ENCODE results near the gene FLII. TPM values are rescaled to one million over a fixed set of nuclear protein-coding genes. Genes with fewer than 3 reads are reported as not detected.
A peak's percentile ranks its signal among the peaks of the same experiment; 100 is the strongest.

FLII gene
- total and polyA plus RNA-seq, 2 of the 8 experiments (the other 6 are each of a cell fraction or from before 2014, with no cell fraction given) = 300 to 549 TPM

DNA sequence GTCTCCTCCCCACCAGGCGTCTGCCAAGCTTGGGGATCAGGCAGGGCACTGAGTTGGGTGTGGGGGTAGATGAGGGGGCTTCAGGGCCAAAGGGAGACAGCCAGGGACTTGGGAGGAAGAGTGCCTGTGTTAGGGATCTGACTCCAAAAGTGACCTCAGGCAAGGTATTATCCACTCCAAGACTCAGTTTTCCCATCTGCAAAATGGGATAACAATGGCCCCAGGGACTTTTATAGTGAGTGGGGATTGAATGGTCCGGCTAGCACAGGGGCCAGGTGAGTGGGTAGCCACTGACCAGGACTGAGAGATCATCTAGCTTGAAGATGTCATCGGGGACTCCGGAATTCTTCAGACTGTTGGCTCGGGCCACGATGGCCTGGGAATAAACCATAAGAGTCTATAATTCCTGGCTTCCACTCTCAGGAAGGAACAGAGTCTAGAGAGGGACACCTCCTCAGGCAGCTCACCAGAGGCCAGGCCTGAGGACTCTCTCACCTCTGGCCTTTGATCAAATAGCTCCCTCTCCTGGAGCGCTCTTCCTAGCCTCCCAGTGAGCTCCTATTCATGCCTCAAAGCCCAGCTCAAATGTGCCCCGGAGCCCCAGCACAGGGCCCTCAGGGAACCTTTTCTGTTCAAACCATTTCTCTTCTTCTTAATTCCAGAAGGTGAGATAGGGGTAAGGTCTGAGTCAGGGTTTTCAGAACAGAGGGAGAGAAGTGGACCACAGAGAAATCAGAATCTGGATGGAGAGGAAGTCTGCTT lies 3.5 kb downstream of the FLII start:
- Histone ChIP-seq H3K18ac (ENCODE audit: extremely low read depth, low read length) (no peak overlapping the region), H2AK5ac (ENCODE audit: low read depth, low read length) (no peak overlapping the region), H3K79me1 (ENCODE audit: low read depth, low read length) (peaks cover 14% of the 10 kb centered on the region), H2BK120ac (replicated peaks; ENCODE audit: low read depth, low read length) (no peak overlapping the region), H3K9ac (replicated peaks in 1 of 4; ENCODE audit: extremely low read depth in 1 of 4, low read depth in 3 of 4, low read length in 3 of 4) (no peak overlapping the region), H4K20me1 (replicated peaks in 1 of 2; ENCODE audit: control insufficient read depth in 1 of 2, insufficient read depth in 2 of 2, low read length in 2 of 2) (peaks cover 3 to 10% of the 10 kb centered on the region in 2 experiments), H4K8ac (ENCODE audit: extremely low read depth, insufficient read depth, low read length) (no peak overlapping the region), H4K91ac (replicated peaks; ENCODE audit: insufficient read length, low read length) (no peak overlapping the region), H2AFZ (ENCODE audit: low read length) (no peak overlapping the region), H3K27ac (ENCODE audit: low read depth, low read length) (no peak overlapping the region), H3K4me3 (ENCODE audit: extremely low read depth in 1 of 4, insufficient read depth in 2 of 4, low read depth in 3 of 4, low read length in 4 of 4) (no peak overlapping the region), H2BK5ac (ENCODE audit: low read depth, low read length) (no peak overlapping the region), H3K4me1 (replicated peaks in 1 of 4; ENCODE audit: control insufficient read depth in 3 of 4, insufficient read depth in 4 of 4, low read length in 3 of 4) (peaks cover 4 to 26% (median 14%) of the 10 kb centered on the region in 4 experiments), H3K79me2 (ENCODE audit: control insufficient read depth in 1 of 2, insufficient read depth in 2 of 2, low read length in 2 of 2) (peaks cover 0 to 18% of the 10 kb centered on the region in 2 experiments; a peak in 1 of 4 replicates), H3K56ac (replicated peaks; ENCODE audit: insufficient read length, low read depth, low read length) (no peak overlapping the region), H3K9me3 (ENCODE audit: insufficient read depth in 2 of 2, low read depth in 1 of 2, low read length in 1 of 2) (no peaks in the 10 kb centered on the region), H3K27me3 (replicated peaks in 1 of 4; ENCODE audit: control insufficient read depth in 3 of 4, extremely low read depth in 1 of 4, insufficient read depth in 3 of 4, low read length in 3 of 4) (no peaks in the 10 kb centered on the region), H2BK20ac (ENCODE audit: low read length) (no peak overlapping the region), H3K4ac (replicated peaks; ENCODE audit: insufficient read length, low read depth, low read length) (no peak overlapping the region), H3K23me2 (ENCODE audit: low read depth, low read length) (peaks cover 8% of the 10 kb centered on the region), H3K4me2 (ENCODE audit: insufficient read depth in 1 of 2, low read depth in 2 of 2, low read length in 2 of 2) (no peak overlapping the region), H3K23ac (ENCODE audit: insufficient read length) (no peak overlapping the region), H4K5ac (ENCODE audit: insufficient read length, low read depth, low read length) (no peak overlapping the region), H3K36me3 (ENCODE audit: control insufficient read depth in 2 of 4, insufficient read depth in 4 of 4, low read length in 3 of 4) (peaks cover 32 to 56% (median 48%) of the 10 kb centered on the region in 4 experiments), H2BK12ac (ENCODE audit: low read depth, low read length) (no peak overlapping the region), H3K14ac (ENCODE audit: insufficient read length) (no peak overlapping the region), H2BK15ac (ENCODE audit: low read length) (no peak overlapping the region)
- DNase-seq (ENCODE audit: low read depth in 1 of 2, low spot score in 2 of 2) (no peak), FAIRE-seq (no peak)
- ChIA-PET POLR2A (ENCODE audit: partially characterized antibody) (interaction anchor here (0.8 to 11.5 kb wide), 8 partner anchors 9 to 108 kb away, joined by 3 to 171 read pairs (median 4); partner anchors contain the start of genes LLGL1 and TOP3A), CTCF (ENCODE audit: partially characterized antibody) (interaction anchor here (0.6 to 3.9 kb wide), 13 partner anchors 13 to 520 kb away, joined by 3 to 16 read pairs (median 3); no protein-coding TSS in a partner anchor)
- 91% methylated on average over 8 of the region's 8 CpGs; no CpG with 5 or more reads in 1 of the 2 experiments for WGBS, 2 experiments (ENCODE audit: extremely low coverage in 1 of 2, insufficient coverage in 1 of 2, insufficient read length in 1 of 2, insufficient replicate concordance in 2 of 2, low coverage in 1 of 2, low lambda C conversion rate in 2 of 2, missing lambda C conversion rate in 1 of 2)
- TF ChIP-seq POLR2A (IDR thresholded peaks at IDR 0.05; ENCODE audit: control extremely low read depth in 1 of 2, low read depth in 2 of 2, low read length in 2 of 2) (no peak), EP300 (IDR thresholded peaks at IDR 0.05; ENCODE audit: borderline replicate concordance in 1 of 2, low read depth in 2 of 2, low read length in 2 of 2) (no peak), YY1 (IDR thresholded peaks at IDR 0.05; ENCODE audit: low read depth, low read length) (no peak), GTF2F1 (IDR thresholded peaks at IDR 0.05; ENCODE audit: borderline replicate concordance, low read depth, low read length) (no peak), BCL11A (IDR thresholded peaks at IDR 0.05; ENCODE audit: low read depth in 2 of 2, low read length in 2 of 2) (no peak), SP1 (IDR thresholded peaks at IDR 0.05; ENCODE audit: low read depth, low read length) (no peak), RAD21 (IDR thresholded peaks at IDR 0.05 in 1 of 2, conservative IDR thresholded peaks at IDR 0.05 in 1 of 2; ENCODE audit: low read depth in 2 of 2, low read length in 2 of 2) (peak; percentile 26 to 50; a peak in 3 of 4 replicates), NRF1 (IDR thresholded peaks at IDR 0.05; ENCODE audit: low read depth, low read length) (no peak)
- TF ChIP-seq, protein P1, sequence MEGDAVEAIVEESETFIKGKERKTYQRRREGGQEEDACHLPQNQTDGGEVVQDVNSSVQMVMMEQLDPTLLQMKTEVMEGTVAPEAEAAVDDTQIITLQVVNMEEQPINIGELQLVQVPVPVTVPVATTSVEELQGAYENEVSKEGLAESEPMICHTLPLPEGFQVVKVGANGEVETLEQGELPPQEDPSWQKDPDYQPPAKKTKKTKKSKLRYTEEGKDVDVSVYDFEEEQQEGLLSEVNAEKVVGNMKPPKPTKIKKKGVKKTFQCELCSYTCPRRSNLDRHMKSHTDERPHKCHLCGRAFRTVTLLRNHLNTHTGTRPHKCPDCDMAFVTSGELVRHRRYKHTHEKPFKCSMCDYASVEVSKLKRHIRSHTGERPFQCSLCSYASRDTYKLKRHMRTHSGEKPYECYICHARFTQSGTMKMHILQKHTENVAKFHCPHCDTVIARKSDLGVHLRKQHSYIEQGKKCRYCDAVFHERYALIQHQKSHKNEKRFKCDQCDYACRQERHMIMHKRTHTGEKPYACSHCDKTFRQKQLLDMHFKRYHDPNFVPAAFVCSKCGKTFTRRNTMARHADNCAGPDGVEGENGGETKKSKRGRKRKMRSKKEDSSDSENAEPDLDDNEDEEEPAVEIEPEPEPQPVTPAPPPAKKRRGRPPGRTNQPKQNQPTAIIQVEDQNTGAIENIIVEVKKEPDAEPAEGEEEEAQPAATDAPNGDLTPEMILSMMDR (IDR thresholded peaks at IDR 0.05; ENCODE audit: control extremely low read depth in 1 of 3, insufficient read depth in 1 of 3, low read depth in 1 of 3, low read length in 3 of 3) = peak in 2 of 3 experiments; percentile 18 to 35; a peak in 2 of 4 replicates
